GM12873 (cell line): Measurements from ENCODE around the gene CXCR2.

ENCODE experiments used
- TF ChIP-seq, protein P1 (sequence below): IDR thresholded peaks from 2 replicates; pipeline ENCODE4 v1.5.1; 2012; ENCODE audit warnings: low read depth, mild to moderate bottlenecking, moderate library complexity, low read length, control low read depth; ENCODE audit not compliant: insufficient read depth; ENCODE audit errors: missing control alignments

Gene CXCR2

GRCh38 chr2:218138047-218138446 is 12.2 kb downstream of the CXCR2 start:
- TF ChIP-seq, protein P1, sequence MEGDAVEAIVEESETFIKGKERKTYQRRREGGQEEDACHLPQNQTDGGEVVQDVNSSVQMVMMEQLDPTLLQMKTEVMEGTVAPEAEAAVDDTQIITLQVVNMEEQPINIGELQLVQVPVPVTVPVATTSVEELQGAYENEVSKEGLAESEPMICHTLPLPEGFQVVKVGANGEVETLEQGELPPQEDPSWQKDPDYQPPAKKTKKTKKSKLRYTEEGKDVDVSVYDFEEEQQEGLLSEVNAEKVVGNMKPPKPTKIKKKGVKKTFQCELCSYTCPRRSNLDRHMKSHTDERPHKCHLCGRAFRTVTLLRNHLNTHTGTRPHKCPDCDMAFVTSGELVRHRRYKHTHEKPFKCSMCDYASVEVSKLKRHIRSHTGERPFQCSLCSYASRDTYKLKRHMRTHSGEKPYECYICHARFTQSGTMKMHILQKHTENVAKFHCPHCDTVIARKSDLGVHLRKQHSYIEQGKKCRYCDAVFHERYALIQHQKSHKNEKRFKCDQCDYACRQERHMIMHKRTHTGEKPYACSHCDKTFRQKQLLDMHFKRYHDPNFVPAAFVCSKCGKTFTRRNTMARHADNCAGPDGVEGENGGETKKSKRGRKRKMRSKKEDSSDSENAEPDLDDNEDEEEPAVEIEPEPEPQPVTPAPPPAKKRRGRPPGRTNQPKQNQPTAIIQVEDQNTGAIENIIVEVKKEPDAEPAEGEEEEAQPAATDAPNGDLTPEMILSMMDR, result no peak

- TF ChIP-seq, protein P1, result no peak
Observed at GRCh38 chr2:218145124-218145523, 19.3 kb downstream of the CXCR2 start.

DNA sequence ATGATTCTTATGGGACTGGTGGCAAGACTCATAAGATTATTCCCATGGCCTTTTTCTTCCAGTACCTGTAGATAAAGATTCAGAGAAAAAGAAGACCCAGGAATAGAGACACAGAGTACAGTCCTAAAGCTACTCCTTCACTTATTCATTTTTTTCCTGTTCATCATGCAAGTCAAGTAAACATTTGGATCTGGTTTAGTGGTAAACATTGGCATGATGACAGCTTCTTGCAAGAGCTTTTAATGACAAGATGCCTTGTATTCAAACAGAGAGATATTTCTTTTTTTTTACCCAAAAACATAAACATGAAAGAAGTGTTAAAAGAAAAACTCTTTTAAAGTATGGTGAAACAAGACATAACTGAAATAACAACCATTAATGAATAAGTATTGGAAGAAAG is 20.2 kb downstream of the CXCR2 start:
- TF ChIP-seq, protein P1, result no peak

DNA sequence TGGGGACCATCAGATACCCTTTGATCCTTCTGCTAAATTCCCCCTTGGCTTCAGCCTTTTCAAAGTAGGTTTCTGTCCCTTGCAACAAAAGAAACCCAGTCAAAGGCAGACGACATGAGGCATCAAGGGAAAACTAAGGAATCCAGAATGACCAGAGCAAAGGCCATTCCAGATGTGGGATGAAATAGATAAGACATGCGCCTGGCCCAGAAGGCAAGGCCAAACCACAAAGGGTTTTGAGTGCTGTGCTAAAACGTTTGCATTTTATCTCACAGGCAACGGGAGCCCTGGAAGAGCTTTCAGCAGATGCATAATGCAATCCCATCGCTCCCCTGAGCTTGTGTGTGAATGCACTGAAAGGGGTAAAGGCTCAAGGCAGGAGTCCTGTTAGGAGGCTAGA is 23.3 kb downstream of the CXCR2 start:
- TF ChIP-seq, protein P1, result no peak

DNA sequence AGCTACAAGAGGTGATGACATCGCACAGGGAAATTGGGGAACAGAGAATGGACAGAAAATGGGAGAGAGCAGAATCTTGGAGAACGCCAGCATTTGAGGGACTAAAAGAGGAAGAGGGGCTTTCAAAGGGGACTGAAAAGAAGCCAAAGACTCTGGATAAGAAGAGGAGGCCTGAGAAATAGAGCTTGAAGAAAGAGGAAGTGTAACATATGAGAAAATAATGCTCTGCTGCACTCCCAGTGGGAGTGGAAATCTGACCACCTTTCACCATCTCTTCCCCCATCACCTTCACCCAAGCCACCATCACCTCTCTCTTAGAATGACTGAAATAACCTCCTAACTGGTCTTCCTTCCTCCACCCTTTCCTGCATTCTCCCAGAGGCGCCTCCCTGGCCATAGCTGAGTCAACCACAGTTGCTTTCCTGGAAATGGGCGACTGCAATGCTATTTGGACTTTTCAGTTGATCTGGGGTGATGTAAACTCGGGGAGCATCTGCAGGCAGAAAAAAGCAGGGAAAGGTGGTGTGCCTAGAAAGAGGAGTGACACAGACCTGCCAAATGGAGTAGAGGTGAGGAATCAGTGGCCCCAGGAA is 24.1 kb downstream of the CXCR2 start:
- TF ChIP-seq, protein P1, result no peak

GRCh38 chr2:218152172-218152571 is 26.3 kb downstream of the CXCR2 start:
- TF ChIP-seq, protein P1, result no peak

- TF ChIP-seq, protein P1, result no peak
Observed at GRCh38 chr2:218152777-218153176, 26.9 kb downstream of the CXCR2 start.
